IMR-90 (cell line): Measurements from ENCODE around the gene UBASH3B. TPM values are rescaled to one million over a fixed set of nuclear protein-coding genes. Genes with fewer than 3 reads are reported as not detected.

Experiments
- ATAC-seq: fragments of 200-7000 bp; cut with Tn5 transposase; 2 replicates; pipeline ENCODE4 v1.9.1; 2020; ENCODE audit warnings: low read depth, mild to moderate bottlenecking, moderate library complexity
- BruUV-seq: library from RNA; stranded (reverse); fragments of 400-500 nt; replicated peaks from 2 replicates; lab custom pipeline; 2021; lab: Mats Ljungman, UMichigan
- CTCF ChIA-PET: fragments of 300-600 bp; formaldehyde crosslinking; extraction: SDS; loops from one replicate; lab custom pipeline; 2021; ENCODE audit warnings: antibody characterized with exemption; lab: Yijun Ruan, JAX
- POLR2A ChIA-PET: fragments of 300-600 bp; sonication (Branson Sonifier 250); formaldehyde crosslinking; loops from one replicate; lab custom pipeline; 2022; ENCODE audit warnings: antibody characterized with exemption; ENCODE audit not compliant: unreplicated experiment; lab: Charles Lee
- DNase-seq: peaks from one replicate; pipeline ENCODE4 v3.0.0; 2013
- H2AFZ ChIP-seq: replicated peaks from 2 replicates; pipeline ENCODE3; 2013; ENCODE audit warnings: low read length, mild to moderate bottlenecking; ENCODE audit not compliant: poor library complexity
- H2AK5ac ChIP-seq: 2 replicates; pipeline ENCODE4 v1.6.1; 2013; ENCODE audit warnings: low read depth, low read length, inconsistent platforms
- H2AK9ac ChIP-seq: replicated peaks from 2 replicates; pipeline ENCODE3; 2013; ENCODE audit warnings: mild to moderate bottlenecking, low read depth, low read length, moderate library complexity; ENCODE audit not compliant: poor library complexity
- H2BK120ac ChIP-seq: 2 replicates; pipeline ENCODE4 v1.6.1; 2013; ENCODE audit warnings: low read depth, low read length, inconsistent platforms
- H2BK15ac ChIP-seq: 3 replicates; pipeline ENCODE4 v1.6.1; 2013; ENCODE audit warnings: low read depth, low read length, inconsistent platforms
- H2BK20ac ChIP-seq: 2 replicates; pipeline ENCODE4 v1.6.1; 2013; ENCODE audit warnings: low read depth, mild to moderate bottlenecking, inconsistent platforms, low read length, moderate library complexity
- H2BK5ac ChIP-seq: 2 replicates; pipeline ENCODE4 v1.6.1; 2013; ENCODE audit warnings: mild to moderate bottlenecking, low read depth, low read length, inconsistent platforms; ENCODE audit not compliant: poor library complexity, severe bottlenecking
- H3K14ac ChIP-seq: replicated peaks from 2 replicates; pipeline ENCODE4 v1.6.1; 2013; ENCODE audit warnings: low read depth, low read length, inconsistent platforms
- H3K18ac ChIP-seq: 2 replicates; pipeline ENCODE4 v1.6.1; 2013; ENCODE audit warnings: low read depth, low read length, control low read depth
- H3K23ac ChIP-seq: 2 replicates; pipeline ENCODE4 v1.6.1; 2013; ENCODE audit warnings: low read depth, low read length, inconsistent platforms
- H3K27ac ChIP-seq: 2 replicates; pipeline ENCODE4 v1.5.1; 2013; ENCODE audit warnings: mild to moderate bottlenecking, control low read depth, low read length; ENCODE audit not compliant: insufficient read depth
- H3K27me3 ChIP-seq: 2 replicates; pipeline ENCODE4 v1.6.1; 2013; ENCODE audit warnings: low read length; ENCODE audit not compliant: control insufficient read depth, insufficient read depth
- H3K36me3 ChIP-seq: 2 replicates; pipeline ENCODE4 v1.6.1; 2013; ENCODE audit warnings: low read length, mixed read lengths; ENCODE audit not compliant: control insufficient read depth, insufficient read depth
- H3K4ac ChIP-seq: 2 replicates; pipeline ENCODE4 v1.6.1; 2013; ENCODE audit warnings: low read depth, low read length, inconsistent platforms
- H3K4me1 ChIP-seq: 2 replicates; pipeline ENCODE4 v1.6.1; 2013; ENCODE audit warnings: low read length, mixed read lengths; ENCODE audit not compliant: control insufficient read depth, insufficient read depth
- H3K4me2 ChIP-seq: 2 replicates; pipeline ENCODE4 v1.6.1; 2013; ENCODE audit warnings: low read depth, mild to moderate bottlenecking, control low read depth, low read length, moderate library complexity
- H3K4me3 ChIP-seq: 2 replicates; pipeline ENCODE4 v1.5.1; 2013; ENCODE audit warnings: low read depth, mild to moderate bottlenecking, control low read depth, low read length, moderate library complexity; ENCODE audit not compliant: insufficient read depth
- H3K56ac ChIP-seq: 2 replicates; pipeline ENCODE4 v1.6.1; 2013; ENCODE audit warnings: low read length, inconsistent platforms; ENCODE audit not compliant: insufficient read depth; ENCODE audit errors: extremely low read depth
- H3K79me1 ChIP-seq, 2 experiments: 2 replicates each; pipeline ENCODE4 v1.6.1; 2013; ENCODE audit warnings: low read length in 2 of 2, inconsistent platforms in 1 of 2, low read depth in 1 of 2
- H3K9ac ChIP-seq: 2 replicates; pipeline ENCODE4 v1.6.1; 2013; ENCODE audit warnings: low read depth, low read length, control low read depth
- H3K9me1 ChIP-seq: 2 replicates; pipeline ENCODE4 v1.6.1; 2013; ENCODE audit warnings: low read length, inconsistent platforms; ENCODE audit not compliant: insufficient read depth
- H3K9me3 ChIP-seq: 2 replicates; pipeline ENCODE4 v1.6.1; 2013; ENCODE audit warnings: low read length; ENCODE audit not compliant: control insufficient read depth, insufficient read depth
- H4K20me1 ChIP-seq: 2 replicates; pipeline ENCODE4 v1.6.1; 2013; ENCODE audit warnings: low read length, inconsistent platforms; ENCODE audit not compliant: insufficient read depth
- H4K5ac ChIP-seq: 2 replicates; pipeline ENCODE4 v1.6.1; 2013; ENCODE audit warnings: mild to moderate bottlenecking, low read depth, low read length, control low read depth
- H4K8ac ChIP-seq, 2 experiments: 2 replicates each; pipeline ENCODE4 v1.6.1; 2013; ENCODE audit warnings: low read depth in 2 of 2, low read length in 2 of 2, control low read depth in 1 of 2, inconsistent platforms in 1 of 2
- H4K91ac ChIP-seq: 2 replicates; pipeline ENCODE4 v1.6.1; 2013; ENCODE audit warnings: low read depth, low read length, inconsistent platforms; ENCODE audit not compliant: insufficient read depth
- CHD1 ChIP-seq: IDR thresholded peaks from 2 replicates; pipeline ENCODE4 v1.6.1; 2012; ENCODE audit warnings: low read depth, low read length, improper control_type of control experiment
- FOS ChIP-seq: fragments of 150-350 bp; IDR thresholded peaks from 2 replicates; pipeline ENCODE4 v1.6.1; 2016; ENCODE audit warnings: low read depth, low read length
- MXI1 ChIP-seq: IDR thresholded peaks from 2 replicates; pipeline ENCODE4 v1.6.1; 2012; ENCODE audit warnings: low read depth, mild to moderate bottlenecking, low read length, moderate library complexity, borderline replicate concordance
- WGBS, 2 experiments: methylation state at CpG; one replicate each; pipeline versions ENCODE4 v1.1.5 to v1.1.7; 2013; ENCODE audit warnings: missing lambda C conversion rate in 2 of 2; ENCODE audit not compliant: insufficient read length in 1 of 2; ENCODE audit errors: extremely low coverage in 2 of 2; 5-methylcytosine and 5-hydroxymethylcytosine counted together
- dilution Hi-C: fragments of 300-500 bp; cut with HindIII; formaldehyde crosslinking; loops from one replicate; pipeline ENCODE4 v1.14.3; 2018; ENCODE audit warnings: low sequenced_read_pairs; ENCODE audit not compliant: unreplicated experiment
- in situ Hi-C: fragments of 300-500 bp; cut with MboI; formaldehyde crosslinking; loops from 3 replicates; pipeline ENCODE4 v1.14.3; 2019; ENCODE audit warnings: low sequenced_read_pairs, inconsistent platforms, mixed read lengths
- intact Hi-C: fragments of 100-400 bp; cut with micrococcal nuclease; formaldehyde crosslinking; loops from 2 replicates; pipeline ENCODE4 v1.10.0; 2022
- polyA plus RNA-seq, 3 experiments: library from polyadenylated mRNA; depleted of rRNA; stranded (reverse); fragments of >200 nt; gene quantifications; 2 replicates each; pipeline ENCODE4 v1.2.3, GENCODE V29; 2012; ENCODE audit warnings: low replicate concordance in 1 of 3
- total RNA-seq: library from RNA; depleted of rRNA; stranded (reverse); fragments of >200 nt; gene quantifications from 2 replicates; pipeline ENCODE4 v1.2.3, GENCODE V29; 2012

The UBASH3B gene
- total and polyA plus RNA-seq, 2 of the 4 experiments (the other 2 are of a cell fraction): 27.2 to 48.0 TPM

DNA sequence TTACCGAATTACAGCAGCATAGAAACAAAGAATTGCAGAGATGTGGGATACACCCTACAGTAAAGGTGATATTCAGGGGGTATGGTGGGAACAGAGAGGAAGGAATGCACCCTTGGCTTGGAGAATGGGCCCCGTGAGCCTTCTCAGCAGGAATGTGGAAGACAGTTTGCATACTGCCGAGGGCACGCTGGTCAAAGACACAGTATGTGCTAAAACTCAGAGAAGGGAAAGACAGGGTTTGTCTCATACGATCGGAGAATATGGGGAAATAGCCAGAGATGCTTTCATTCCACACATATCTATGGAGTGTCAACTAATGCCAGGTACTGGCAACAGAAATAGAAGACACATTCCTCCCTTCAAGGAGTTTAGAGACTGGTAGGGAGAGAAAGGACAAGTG, 36.9 kb downstream of the UBASH3B start:
- no peak overlapping the region for H2BK20ac ChIP-seq
- H3K56ac ChIP-seq: no peak overlapping the region
- H2AK5ac ChIP-seq: peak overlapping the region; percentile 25; the same call in 1 of the 2 replicates
- H3K27ac ChIP-seq: no peak overlapping the region
- H2BK5ac ChIP-seq: no peak overlapping the region
- peaks cover 17% of the 10 kb centered on the region for H3K4me1 ChIP-seq
- H4K5ac ChIP-seq: peak overlapping the region; percentile 30; the same call in 1 of the 2 replicates
- dilution Hi-C loops: no loop called here
- peaks cover 10% of the 10 kb centered on the region for H3K9me1 ChIP-seq
- 0 out of 2 replicates have a peak overlapping the region, but pooled peaks have one; percentile 4 for H2BK120ac ChIP-seq
- no peaks in the 10 kb centered on the region for H3K27me3 ChIP-seq
- H3K36me3 ChIP-seq: no peaks in the 10 kb centered on the region
- peak overlapping the region in 1 of 2 experiments; percentile 1; a peak in 2 of 4 replicates for H4K8ac ChIP-seq
- BruUV-seq: no TSS peak
- no peak overlapping the region; the same call in 1 of the 2 replicates for H3K23ac ChIP-seq
- H2AFZ ChIP-seq: no peak overlapping the region
- intact Hi-C loops: no loop called here
- no peak overlapping the region for H3K4me3 ChIP-seq
- H3K18ac ChIP-seq: peak overlapping the region; percentile 18; the same call in 1 of the 2 replicates
- no peak overlapping the region for H2BK15ac ChIP-seq
- H4K91ac ChIP-seq: no peak overlapping the region
- peak overlapping the region; percentile 1; the same call in 1 of the 2 replicates for H3K14ac ChIP-seq
- no peak overlapping the region for H3K9ac ChIP-seq
- no peak overlapping the region for H2AK9ac ChIP-seq
- peaks cover 33 to 75% of the 10 kb centered on the region in 2 experiments for H3K79me1 ChIP-seq
- 81% methylated on average over 4 of the region's 6 CpGs; no CpG with 5 or more reads in 1 of the 2 experiments for WGBS, 2 experiments
- POLR2A ChIA-PET: no interaction called here
- no peaks in the 10 kb centered on the region for H3K9me3 ChIP-seq
- CTCF ChIA-PET: interaction anchor here (0.6 kb wide), 1 partner anchor 159 kb away, joined by 4 read pairs; no protein-coding TSS in a partner anchor
- 0 out of 2 replicates have a peak overlapping the region, but pooled peaks have one; percentile 1 for H3K4ac ChIP-seq
- H3K4me2 ChIP-seq: no peak overlapping the region
- no peak for TF ChIP-seq CHD1
- no peak for TF ChIP-seq MXI1
- no peak for TF ChIP-seq FOS
- in situ Hi-C loops: loop anchor here (25.0 kb wide), 1 partner anchor 495 kb away; the partner anchor contains the start of gene CLMP
- no peak for DNase-seq
- ATAC-seq: peak; percentile 16; the same call in 1 of the 2 replicates
- peaks cover 18% of the 10 kb centered on the region for H4K20me1 ChIP-seq
